MCF 10A (cell line): ENCODE results near the gene CMC1. TPM values are rescaled to one million over a fixed set of nuclear protein-coding genes. Genes with fewer than 3 reads are reported as not detected.

Source experiments
- BruUV-seq: library from RNA; stranded (reverse); fragments of 400-500 nt; replicated peaks from 2 replicates; lab custom pipeline; 2021; lab: Mats Ljungman, UMichigan
- CTCF ChIA-PET: fragments of 300-600 bp; sonication (Branson Sonifier 250); formaldehyde crosslinking; extraction: SDS; loops from one replicate; lab custom pipeline; 2021; ENCODE audit warnings: antibody characterized with exemption, inconsistent platforms; lab: Yijun Ruan, JAX
- POLR2A ChIA-PET: fragments of 300-600, 350-650 bp; sonication (Branson Sonifier 250); formaldehyde crosslinking; extraction: SDS; loops from one replicate; lab custom pipeline; 2020; ENCODE audit warnings: antibody characterized with exemption, inconsistent platforms; lab: Yijun Ruan, JAX
- DNase-seq: peaks from one replicate; pipeline ENCODE4 v3.0.0-alpha.2; 2018; ENCODE audit not compliant: unreplicated experiment
- H3K27ac Mint-ChIP-seq: one replicate; pipeline ENCODE4 v1.8.0; 2022; ENCODE audit warnings: mild to moderate bottlenecking, low read depth, mixed read lengths; ENCODE audit not compliant: unreplicated experiment
- H3K27me3 Mint-ChIP-seq: one replicate; pipeline ENCODE4 v1.8.0; 2022; ENCODE audit warnings: mixed read lengths; ENCODE audit not compliant: insufficient read depth, unreplicated experiment
- H3K36me3 Mint-ChIP-seq: one replicate; pipeline ENCODE4 v1.8.0; 2022; ENCODE audit warnings: mild to moderate bottlenecking, moderate library complexity, mixed read lengths; ENCODE audit not compliant: insufficient read depth, unreplicated experiment
- H3K4me1 Mint-ChIP-seq: one replicate; pipeline ENCODE4 v1.8.0; 2022; ENCODE audit warnings: mixed read lengths; ENCODE audit not compliant: insufficient read depth, unreplicated experiment
- H3K4me3 Mint-ChIP-seq: one replicate; pipeline ENCODE4 v1.8.0; 2022; ENCODE audit warnings: mild to moderate bottlenecking, moderate library complexity, mixed read lengths; ENCODE audit not compliant: unreplicated experiment
- H3K9me3 Mint-ChIP-seq: one replicate; pipeline ENCODE4 v1.8.0; 2022; ENCODE audit warnings: mixed read lengths; ENCODE audit not compliant: unreplicated experiment
- CTCF ChIP-seq: fragments of 200-600 bp; IDR thresholded peaks from one replicate; pipeline ENCODE4 v1.8.0; 2022; ENCODE audit warnings: antibody characterized with exemption, mild to moderate bottlenecking; ENCODE audit not compliant: unreplicated experiment
- intact Hi-C: fragments of 100-400 bp; cut with micrococcal nuclease; formaldehyde crosslinking; loops from 2 replicates; pipeline ENCODE4 v1.14.1; 2022
- total RNA-seq: library from RNA; stranded (reverse); gene quantifications from 2 replicates; pipeline ENCODE4 v1.2.3, GENCODE V29; 2022

Gene CMC1
- total RNA-seq, 1 experiment from 2014 or later = 31.9 TPM

- H3K27ac Mint-ChIP-seq = no peak overlapping the region
- no peak for TF ChIP-seq CTCF
- BruUV-seq = no TSS peak
- no peak overlapping the region for H3K4me3 Mint-ChIP-seq
- H3K4me1 Mint-ChIP-seq = peaks cover 7% of the 10 kb centered on the region
- H3K36me3 Mint-ChIP-seq = no peaks in the 10 kb centered on the region
- ChIA-PET POLR2A (no interaction called here), CTCF (no interaction called here)
- no peaks in the 10 kb centered on the region for H3K27me3 Mint-ChIP-seq
- intact Hi-C loops = no loop called here
- peak; percentile 66 for DNase-seq
- no peaks in the 10 kb centered on the region for H3K9me3 Mint-ChIP-seq
Observed at GRCh38 chr3:28301688-28302087, 60.3 kb downstream of the CMC1 start.

DNA sequence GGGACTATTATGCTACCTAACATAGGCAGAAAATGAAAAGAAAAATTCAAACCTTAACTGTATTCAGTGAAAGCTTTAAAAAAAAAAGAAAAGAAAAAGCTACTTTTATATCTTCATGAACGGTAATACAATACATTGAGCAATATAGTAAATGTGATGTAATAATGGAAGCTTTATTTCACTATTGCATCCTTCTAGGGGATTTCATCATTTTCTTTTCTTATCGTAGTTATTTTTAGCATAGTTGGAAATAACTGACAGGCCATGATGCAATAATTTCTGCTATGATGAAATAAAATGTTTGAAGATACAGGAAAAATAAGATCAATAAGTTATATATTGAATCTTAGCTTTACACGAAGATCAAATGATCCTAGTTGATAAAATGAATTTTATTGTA, 66.8 kb downstream of the CMC1 start:
- Mint-ChIP-seq H3K36me3 (peaks cover 7% of the 10 kb centered on the region), H3K4me1 (no peaks in the 10 kb centered on the region), H3K27ac (no peak overlapping the region), H3K9me3 (no peaks in the 10 kb centered on the region), H3K4me3 (no peak overlapping the region), H3K27me3 (no peaks in the 10 kb centered on the region)
- ChIA-PET CTCF (interaction anchor here (0.7 to 1.5 kb wide), 6 partner anchors 9 to 631 kb away, joined by 3 to 4 read pairs (median 3); no protein-coding TSS in a partner anchor), POLR2A (no interaction called here)
- no peak for TF ChIP-seq CTCF
- peak; percentile 42 for DNase-seq
- BruUV-seq = no TSS peak
- intact Hi-C loops = no loop called here

DNA sequence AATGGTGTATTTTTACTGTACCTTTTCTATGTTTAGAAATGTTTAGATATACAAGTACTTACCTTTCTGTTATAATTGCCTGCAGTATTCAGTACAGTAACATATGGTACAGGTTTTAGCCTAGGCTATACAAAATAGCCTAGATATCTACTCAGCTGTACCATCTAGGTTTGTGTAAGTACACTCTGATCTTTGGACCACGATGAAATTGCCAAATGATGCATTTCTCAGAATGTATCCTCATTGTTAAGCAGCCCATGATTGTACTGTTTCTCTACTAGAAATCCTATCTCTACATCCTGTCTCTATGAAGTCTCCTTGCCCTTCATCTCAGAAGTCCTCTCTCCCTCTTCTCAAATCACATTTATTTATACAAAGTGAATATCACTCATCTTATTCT, 74.3 kb downstream of the CMC1 start:
- TF ChIP-seq CTCF = no peak
- H3K27ac Mint-ChIP-seq = no peak overlapping the region
- no peaks in the 10 kb centered on the region for H3K9me3 Mint-ChIP-seq
- H3K4me1 Mint-ChIP-seq = peaks cover 10% of the 10 kb centered on the region
- no peak overlapping the region for H3K4me3 Mint-ChIP-seq
- ChIA-PET CTCF (no interaction called here), POLR2A (interaction anchor here (2.1 kb wide), 1 partner anchor 12 kb away, joined by 6 read pairs; no protein-coding TSS in a partner anchor)
- intact Hi-C loops = no loop called here
- peaks cover 10% of the 10 kb centered on the region for H3K36me3 Mint-ChIP-seq
- H3K27me3 Mint-ChIP-seq = no peaks in the 10 kb centered on the region
- no peak for DNase-seq
- no TSS peak for BruUV-seq

DNA sequence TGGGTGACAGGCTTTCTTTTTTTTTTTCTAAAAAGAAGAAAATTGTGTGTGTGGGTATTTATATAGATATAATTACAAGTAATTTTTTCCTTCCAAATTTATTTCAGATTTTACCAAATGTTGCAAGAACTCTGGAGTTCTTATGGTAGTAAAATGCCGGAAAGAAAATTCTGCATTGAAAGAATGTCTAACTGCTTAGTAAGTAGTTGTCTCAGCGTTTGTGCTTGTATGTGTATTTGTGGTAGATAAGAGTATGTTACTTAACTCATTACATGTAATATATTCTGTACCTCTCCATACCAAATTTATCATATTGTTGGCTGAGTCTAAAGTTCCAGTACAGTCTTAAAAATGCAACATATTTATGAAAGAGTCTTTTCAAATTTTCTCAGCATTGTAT, 74.8 kb downstream of the CMC1 start:
- Mint-ChIP-seq H3K4me3 (no peak overlapping the region), H3K27ac (no peak overlapping the region), H3K27me3 (no peaks in the 10 kb centered on the region), H3K36me3 (peaks cover 10% of the 10 kb centered on the region), H3K9me3 (no peaks in the 10 kb centered on the region), H3K4me1 (peaks cover 10% of the 10 kb centered on the region)
- intact Hi-C loops = no loop called here
- DNase-seq = no peak
- CTCF ChIA-PET = no interaction called here
- POLR2A ChIA-PET = no interaction called here
- no TSS peak for BruUV-seq
- TF ChIP-seq CTCF = no peak
